Measurements from ENCODE around the gene CDC25B.

DNA sequence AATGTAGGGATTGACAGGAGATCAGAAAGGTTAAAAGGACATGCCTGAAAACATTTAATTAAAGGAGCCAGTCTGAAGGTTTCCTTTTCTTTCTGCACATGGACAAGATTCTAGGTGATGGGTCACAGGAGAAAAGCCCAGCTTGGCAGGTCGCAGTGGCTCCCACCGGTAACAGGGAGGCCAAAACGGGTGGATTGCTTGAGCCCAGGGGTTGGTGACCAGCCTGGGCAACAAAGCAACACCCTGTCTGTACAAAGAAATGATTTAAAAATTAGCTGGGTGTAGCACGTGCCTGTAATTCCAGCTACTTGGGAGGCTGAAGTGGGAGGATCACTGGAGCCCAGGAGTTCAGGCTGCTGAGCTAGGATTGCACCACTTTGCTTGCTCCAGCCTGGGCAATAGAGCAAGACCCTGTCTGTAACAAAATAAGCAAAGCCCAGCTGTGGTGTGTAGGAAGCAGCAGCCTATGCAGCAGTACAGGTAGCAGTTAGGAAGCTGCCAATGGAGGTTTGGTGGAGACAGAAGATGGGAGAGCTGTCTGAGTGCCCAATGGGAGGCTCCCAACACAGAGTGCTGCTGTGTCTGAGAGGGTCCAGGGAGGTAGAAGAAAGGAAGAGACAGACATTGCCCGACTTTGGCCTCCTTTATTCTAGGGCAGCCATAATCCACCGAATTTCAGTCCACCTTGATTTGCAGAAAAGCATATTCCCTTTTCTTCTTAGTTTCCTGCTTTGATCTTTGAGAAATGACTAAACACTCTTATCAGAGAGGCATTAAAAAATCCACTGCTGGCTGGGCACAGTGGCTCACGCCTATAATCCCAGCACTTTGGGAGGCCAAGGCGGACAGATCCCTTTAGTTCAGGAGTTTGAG is 17.1 kb downstream of the CDC25B start:
- TF ChIP-seq CTCF (conservative IDR thresholded peaks at IDR 0.05) (no peak), EZH2 (IDR thresholded peaks at IDR 0.05; ENCODE audit: low read depth) (no peak)

Data from PC-9 (cell line).